NCI-H187 (cell line): ENCODE measurements around the gene IGFBP3.

ENCODE experiments used
- DNase-seq, 2 experiments: peaks; one replicate each; lab custom pipeline; 2025; lab: John Stamatoyannopoulos, UW

Gene IGFBP3

GRCh38 chr7:45922810-45923209, 1.7 kb upstream of the IGFBP3 start:
- no peak for DNase-seq

- no peak for DNase-seq
Measured at GRCh38 chr7:45921699-45922519, 837 bp upstream of the IGFBP3 start.

DNA sequence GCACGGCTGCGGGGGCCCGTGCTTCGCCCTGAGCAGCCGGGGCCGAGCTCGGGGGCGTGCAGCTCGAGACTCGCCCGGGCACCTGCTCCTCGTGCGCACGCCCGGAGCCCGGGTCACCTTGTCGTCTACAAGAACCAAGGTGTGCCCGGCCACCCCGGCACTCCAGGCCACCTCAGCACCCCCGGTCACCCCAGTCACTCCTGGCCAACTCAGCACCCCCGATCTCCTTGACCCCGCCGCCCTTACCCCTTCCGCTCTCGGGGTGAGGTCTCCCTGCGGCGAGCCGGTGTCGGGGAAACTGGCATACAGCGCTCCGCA, 268 bp upstream of the IGFBP3 start:
- no peak for DNase-seq

DNA sequence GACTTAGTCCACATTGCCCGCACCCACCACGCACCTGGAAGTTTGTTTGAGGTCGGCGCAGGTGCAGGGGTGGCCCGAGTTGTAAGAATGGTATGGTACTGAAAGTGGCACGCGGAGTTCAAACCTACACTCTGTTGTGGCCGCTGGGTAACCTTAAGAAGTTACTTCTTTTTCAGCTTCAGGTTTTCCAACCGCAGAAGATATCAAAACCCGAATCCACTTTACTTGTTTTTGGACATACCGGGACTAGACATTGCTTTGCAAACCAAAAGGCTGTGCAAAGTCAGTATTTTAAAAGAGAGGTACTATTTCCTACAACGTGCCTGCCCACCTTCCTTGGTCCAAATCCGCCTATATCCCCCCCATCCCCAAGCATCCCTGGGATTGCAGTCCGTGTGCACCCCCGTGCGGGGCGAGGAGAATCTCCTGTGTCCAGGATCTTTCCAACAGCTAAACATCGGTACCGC, 1.0 kb downstream of the IGFBP3 start:
- DNase-seq: no peak

DNA sequence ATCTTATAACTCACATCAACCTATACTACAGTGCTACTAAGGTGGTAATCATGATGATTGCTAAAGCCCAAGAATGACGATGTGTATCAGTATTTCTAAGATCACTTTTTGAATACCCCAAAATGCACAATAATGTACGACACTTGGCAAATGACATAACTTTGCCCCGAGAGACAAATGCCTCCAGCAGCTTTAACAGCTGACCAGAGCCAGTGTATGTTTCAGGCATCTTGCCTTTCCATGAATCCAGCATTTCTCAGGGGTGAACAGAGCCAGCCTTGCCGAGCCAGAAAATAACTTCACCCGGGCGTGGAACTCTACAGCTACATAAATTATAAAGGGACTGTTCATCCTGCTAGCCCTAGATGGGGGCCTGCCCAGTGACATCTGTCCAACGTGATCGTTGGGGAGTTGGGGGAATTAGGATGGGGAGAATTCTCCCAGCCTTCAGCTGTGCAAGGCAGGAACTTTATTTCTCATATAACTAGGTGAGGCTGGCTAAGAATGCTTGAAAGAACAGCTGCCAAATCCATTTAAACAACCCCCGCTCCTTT, 1.8 kb downstream of the IGFBP3 start:
- DNase-seq: no peak

- no peak for DNase-seq
Measured at GRCh38 chr7:45918556-45918955, 2.5 kb downstream of the IGFBP3 start.

DNA sequence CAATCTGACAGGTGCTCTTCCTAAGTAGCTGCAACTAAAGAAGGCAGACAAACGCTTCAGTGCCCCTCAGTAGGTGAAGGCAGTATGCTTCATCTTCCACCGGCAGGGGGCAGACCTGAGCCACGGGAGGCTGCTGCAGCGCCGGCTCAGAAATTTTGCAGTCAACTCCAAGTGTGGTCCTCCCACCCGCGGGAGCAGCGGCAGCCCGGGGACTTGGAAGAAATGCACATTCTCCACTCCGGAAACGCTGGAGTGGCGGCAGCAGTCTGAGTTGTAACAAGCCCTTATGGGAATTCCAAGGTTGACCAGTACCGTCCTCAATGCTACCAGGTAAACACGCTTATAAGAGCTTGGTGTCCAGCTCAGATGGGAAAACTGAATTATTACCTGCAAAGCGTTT, 3.4 kb downstream of the IGFBP3 start:
- DNase-seq: peak in 1 of 2 experiments; percentile 13

- DNase-seq: no peak
Measured at GRCh38 chr7:45917064-45917463, 4.0 kb downstream of the IGFBP3 start.

GRCh38 chr7:45915606-45916005, 5.5 kb downstream of the IGFBP3 start:
- DNase-seq: no peak

GRCh38 chr7:45914911-45915310, 6.2 kb downstream of the IGFBP3 start:
- no peak for DNase-seq

DNA sequence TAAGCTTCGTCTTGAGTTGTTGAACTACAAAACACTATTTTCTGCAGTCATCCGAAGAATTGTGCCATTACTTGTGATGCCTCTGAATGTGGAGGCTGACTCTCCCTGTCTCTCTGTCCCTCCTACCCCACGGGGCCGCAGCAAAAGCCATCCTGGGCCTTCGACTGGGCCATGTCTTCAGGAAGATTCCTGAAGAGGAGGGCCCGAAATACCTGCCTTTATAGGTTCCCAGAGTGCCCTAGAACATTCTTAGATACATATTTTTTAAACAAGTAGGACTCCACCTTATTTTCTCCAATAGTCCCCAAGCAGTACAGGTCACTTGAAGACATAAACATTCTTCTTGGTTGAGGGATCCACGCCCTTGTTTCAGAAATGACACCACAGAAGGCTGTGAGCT, 8.1 kb downstream of the IGFBP3 start:
- no peak for DNase-seq

DNA sequence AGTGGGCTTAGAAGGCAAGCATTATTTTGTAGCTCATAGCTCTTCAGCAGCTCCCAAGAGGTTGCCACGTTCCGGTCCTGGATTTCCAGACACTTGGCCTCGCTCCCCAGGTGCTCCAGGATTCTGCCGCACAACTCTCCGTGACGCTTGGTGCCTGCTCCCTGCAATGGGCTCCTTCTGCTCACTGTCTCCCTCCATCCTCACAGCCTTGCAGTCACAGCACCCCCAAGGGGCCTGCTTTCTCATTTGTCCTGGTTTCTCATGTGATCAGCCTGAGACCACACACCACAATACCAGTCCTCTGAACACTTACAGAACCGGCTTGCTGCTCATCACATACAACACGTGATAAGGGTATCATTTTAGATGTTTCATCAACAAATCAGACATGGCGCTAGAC, 9.8 kb downstream of the IGFBP3 start:
- no peak for DNase-seq

- DNase-seq: no peak
Measured at GRCh38 chr7:45910855-45911254, 10.2 kb downstream of the IGFBP3 start.

GRCh38 chr7:45909561-45909960, 11.5 kb downstream of the IGFBP3 start:
- no peak for DNase-seq

DNA sequence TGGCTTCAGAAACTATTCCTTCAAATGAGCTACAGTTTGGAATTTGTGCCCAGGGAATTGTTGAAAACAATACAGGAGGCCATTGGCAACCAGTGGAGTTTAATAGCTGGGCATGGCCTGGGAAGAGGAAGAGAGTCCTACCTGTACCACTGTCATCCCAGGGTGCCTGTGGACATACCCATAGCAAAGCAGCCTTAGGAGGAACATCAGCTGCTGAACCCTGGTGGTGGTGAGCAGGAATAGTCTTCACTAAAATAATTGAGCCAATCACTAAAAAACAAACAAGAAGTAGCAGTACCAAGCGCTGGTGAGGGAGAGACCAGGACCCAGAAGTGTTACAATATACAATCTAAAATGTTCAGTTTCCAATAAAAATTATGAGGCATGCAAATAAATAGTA, 18.3 kb downstream of the IGFBP3 start:
- no peak for DNase-seq

DNA sequence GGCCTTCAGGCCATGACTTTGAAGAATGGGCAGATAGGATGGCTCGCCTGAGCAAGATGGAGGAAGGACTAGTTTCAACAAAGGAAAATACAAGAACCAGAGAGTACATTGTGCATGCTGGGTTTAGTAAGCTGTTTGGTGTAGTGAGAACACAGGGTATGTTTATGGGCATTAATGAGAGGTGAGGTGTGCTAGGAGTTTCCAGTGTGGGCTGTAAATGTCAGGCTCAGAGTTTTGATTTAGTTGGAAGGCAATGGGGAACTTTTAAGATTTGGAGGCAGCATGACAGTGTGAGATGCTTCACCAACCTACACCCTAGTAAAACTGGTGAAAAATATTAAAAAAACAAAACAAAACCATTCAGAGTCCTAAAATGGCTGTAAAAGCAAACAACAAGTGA, 19.5 kb downstream of the IGFBP3 start:
- no peak for DNase-seq

- DNase-seq: no peak
Measured at GRCh38 chr7:45898222-45898621, 22.9 kb downstream of the IGFBP3 start.

GRCh38 chr7:45897042-45897690, 23.9 kb downstream of the IGFBP3 start:
- no peak for DNase-seq

- no peak for DNase-seq
Measured at GRCh38 chr7:45894665-45895062, 26.4 kb downstream of the IGFBP3 start.

DNA sequence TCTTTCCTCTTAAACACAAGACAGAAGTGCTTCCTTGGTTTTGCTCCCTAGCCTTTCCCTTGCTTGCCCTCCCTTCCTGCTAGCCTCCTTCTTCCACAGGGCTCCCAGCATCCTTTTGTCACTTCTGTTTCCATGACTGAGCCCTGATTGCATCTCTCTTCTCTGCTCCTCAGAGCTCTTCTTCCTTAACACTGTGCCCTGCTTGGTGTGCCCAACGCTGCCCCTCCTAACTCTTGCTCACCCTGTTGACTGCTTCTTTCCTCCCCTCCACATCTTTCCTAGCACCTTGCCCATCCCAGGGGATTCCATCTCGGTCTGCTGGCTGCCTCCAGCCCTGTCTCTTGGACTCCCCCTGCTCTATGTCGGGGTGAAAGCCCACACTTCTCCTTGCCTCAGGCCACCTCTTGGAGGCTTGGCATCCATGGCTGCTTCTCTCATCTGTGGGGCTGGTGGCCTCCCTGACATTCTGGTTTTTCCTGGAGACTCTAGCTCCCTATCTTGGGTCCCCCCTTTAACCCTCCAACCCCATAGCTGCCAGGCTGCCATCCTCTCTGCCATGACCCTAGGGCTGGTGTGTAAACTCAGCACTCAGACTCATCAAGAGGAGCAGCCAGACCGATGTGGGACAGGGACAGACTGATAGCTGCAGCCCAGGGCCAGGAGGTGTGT, 26.9 kb downstream of the IGFBP3 start:
- DNase-seq: no peak

DNA sequence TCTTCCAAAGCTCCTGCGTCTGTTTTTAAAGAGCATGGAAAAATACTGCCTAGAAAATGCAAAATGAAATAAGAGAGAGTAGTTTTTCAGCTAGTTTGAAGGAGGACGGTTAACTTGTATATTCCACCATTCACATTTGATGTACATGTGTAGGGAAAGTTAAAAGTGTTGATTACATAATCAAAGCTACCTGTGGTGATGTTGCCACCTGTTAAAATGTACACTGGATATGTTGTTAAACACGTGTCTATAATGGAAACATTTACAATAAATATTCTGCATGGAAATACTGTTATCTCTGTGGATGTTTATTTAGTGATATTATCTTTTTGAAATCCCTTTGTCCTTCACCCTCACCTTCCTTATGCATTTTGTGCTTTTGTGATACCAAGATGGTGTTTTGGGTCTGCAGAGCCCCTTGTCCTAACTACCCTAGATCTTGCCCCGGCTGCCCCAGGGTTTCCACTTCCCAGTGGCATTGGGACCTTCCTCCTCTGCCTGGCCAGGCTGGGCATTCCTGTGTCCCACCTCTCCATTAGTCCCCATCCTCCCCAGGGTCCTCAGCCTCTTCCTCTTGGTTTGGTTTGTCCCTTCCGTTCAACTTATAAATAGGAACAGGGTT, 27.6 kb downstream of the IGFBP3 start:
- no peak for DNase-seq

- DNase-seq: no peak
Measured at GRCh38 chr7:45892407-45893035, 28.6 kb downstream of the IGFBP3 start.
